K562 (cell line): ENCODE measurements around the gene TMEM89. TPM values are rescaled to one million over a fixed set of nuclear protein-coding genes. Genes with fewer than 3 reads are reported as not detected.
A peak's percentile ranks its signal among the peaks of the same experiment; 100 is the strongest.

Experiments
- BCL6 ChIP-seq: fragments of 250-450 bp; sonication (Bioruptor Pico); IDR thresholded peaks from 2 replicates; pipeline ENCODE4 v1.4.0; 2020
- GATAD2A ChIP-seq: fragments of 450-650 bp; IDR thresholded peaks from 2 replicates; pipeline ENCODE4 v1.6.1; 2017
- HDGF ChIP-seq: fragments of 450-650 bp; IDR thresholded peaks from 2 replicates; pipeline ENCODE4 v1.6.1; 2016
- KLF1 ChIP-seq: fragments of 450-650 bp; IDR thresholded peaks from 2 replicates; pipeline ENCODE4 v1.6.1; 2016; ENCODE audit warnings: missing genetic modification characterization, missing compliant biosample characterization
- MEF2D ChIP-seq: conservative IDR thresholded peaks from 2 replicates; pipeline ENCODE4 v1.6.1; 2016; ENCODE audit warnings: low read depth, missing genetic modification characterization, missing compliant biosample characterization
- NBN ChIP-seq: fragments of 450-650 bp; IDR thresholded peaks from 2 replicates; pipeline ENCODE4 v1.6.1; 2016; ENCODE audit warnings: low read depth, mild to moderate bottlenecking
- NFXL1 ChIP-seq: fragments of 450-650 bp; formaldehyde crosslinking; IDR thresholded peaks from 2 replicates; pipeline ENCODE4 v1.4.0; 2021; ENCODE audit warnings: mild to moderate bottlenecking
- NR4A1 ChIP-seq, 2 experiments: fragments of 250-450 bp in 1 of 2; fragments of 450-650 bp in 1 of 2; sonication (Bioruptor Pico) in 1 of 2; IDR thresholded peaks; 2 replicates each; pipeline versions ENCODE4 v1.4.0 to v1.6.1; 2016 to 2020; ENCODE audit warnings: mild to moderate bottlenecking in 2 of 2, missing compliant biosample characterization in 1 of 2, missing genetic modification characterization in 1 of 2, moderate library complexity in 1 of 2
- PHF8 ChIP-seq: fragments of 200-600 bp; sonication (generic); IDR thresholded peaks from 2 replicates; pipeline ENCODE4 v1.6.1; 2012; ENCODE audit warnings: mixed run types, mild to moderate bottlenecking, inconsistent platforms, low read length, moderate library complexity, borderline replicate concordance
- POLR2A ChIP-seq: fragments of 450-650 bp; conservative IDR thresholded peaks from 2 replicates; pipeline ENCODE4 v1.6.1; 2016
- RAD21 ChIP-seq, 2 experiments: fragments of 250-450 bp in 1 of 2; fragments of 450-650 bp in 1 of 2; sonication (Bioruptor Pico) in 1 of 2; formaldehyde crosslinking in 1 of 2; IDR thresholded peaks in 1 of 2; conservative IDR thresholded peaks in 1 of 2; 2 replicates each; pipeline versions ENCODE4 v1.4.0 to v1.8.0; 2020 to 2022; ENCODE audit warnings: mild to moderate bottlenecking in 2 of 2, moderate library complexity in 1 of 2
- SRF ChIP-seq, 2 experiments: fragments of 250-450, 450-650 bp in 1 of 2; sonication (Bioruptor Pico) in 1 of 2; sonication (generic) in 1 of 2; formaldehyde crosslinking; IDR thresholded peaks; 2 replicates each; pipeline versions ENCODE4 v1.5.0 to v1.5.1; 2020 to 2022; ENCODE audit warnings: mild to moderate bottlenecking in 1 of 2, missing genetic modification reagents in 1 of 2
- THRAP3 ChIP-seq: fragments of 450-650 bp; IDR thresholded peaks from 2 replicates; pipeline ENCODE4 v1.6.1; 2016; ENCODE audit warnings: mild to moderate bottlenecking, inconsistent platforms, borderline replicate concordance
- ZNF217 ChIP-seq: sonication (generic); formaldehyde crosslinking; IDR thresholded peaks from 2 replicates; pipeline ENCODE4 v1.8.0; 2022; ENCODE audit warnings: mild to moderate bottlenecking, missing genetic modification reagents
- ZNF274 ChIP-seq: IDR thresholded peaks from 2 replicates; pipeline ENCODE4 v1.6.1; 2011; ENCODE audit warnings: low read depth, mild to moderate bottlenecking, low read length, moderate library complexity, borderline replicate concordance
- ZNF764 ChIP-seq: fragments of 250-450 bp; sonication (Bioruptor Pico); IDR thresholded peaks from 2 replicates; pipeline ENCODE4 v1.4.0; 2020; ENCODE audit warnings: low read depth, mild to moderate bottlenecking, moderate library complexity
- ZNF77 ChIP-seq: fragments of 250-450 bp; sonication (Bioruptor Pico); IDR thresholded peaks from 2 replicates; pipeline ENCODE4 v1.5.0; 2020
- ZZZ3 ChIP-seq: fragments of 450-650 bp; IDR thresholded peaks from 2 replicates; pipeline ENCODE4 v1.6.1; 2016; ENCODE audit warnings: antibody characterized with exemption, mild to moderate bottlenecking, moderate library complexity
- polyA plus RNA-seq, 8 experiments: library from polyadenylated mRNA; depleted of rRNA in 4 of 8; stranded (reverse) in 5 of 8; unstranded in 3 of 8; fragments of >200 nt; fragmentation: Nextera tagmentation in 2 of 8; fragmentation: Illumina TruSeq in 1 of 8; extraction: Ambion mirVana in 2 of 8; extraction: Trizol in 1 of 8; gene quantifications; 2 replicates each; pipeline versions ENCODE4 v1.2.1 to v1.2.3, GENCODE V29; 2011 to 2014; ENCODE audit warnings: inconsistent platforms in 1 of 8, missing spikeins in 1 of 8
- total RNA-seq, 7 experiments: library from RNA; depleted of rRNA in 6 of 7; stranded (reverse); fragments of >200 nt in 6 of 7; fragmentation: Illumina TruSeq in 2 of 7; extraction: Trizol in 2 of 7; gene quantifications; 2 replicates each; pipeline versions ENCODE4 v1.2.1 to v1.2.3, GENCODE V29; 2011 to 2021; ENCODE audit warnings: low replicate concordance in 1 of 7
- TF ChIP-seq, protein P1 (sequence below): fragments of 450-650 bp; IDR thresholded peaks from 2 replicates; pipeline ENCODE4 v1.6.1; 2016
- TF ChIP-seq, protein P2 (sequence below): fragments of 450-650 bp; IDR thresholded peaks from 2 replicates; pipeline ENCODE4 v1.6.1; 2018; ENCODE audit not compliant: partially characterized antibody
- TF ChIP-seq, protein P3 (sequence below): fragments of 250-450 bp; sonication (Bioruptor Pico); IDR thresholded peaks from 2 replicates; pipeline ENCODE4 v1.5.0; 2022; ENCODE audit warnings: mild to moderate bottlenecking

TMEM89 gene
- total and polyA plus RNA-seq, 9 of the 15 experiments (the other 6 are each of a cell fraction or from before 2014, with no cell fraction given) = not detected

DNA sequence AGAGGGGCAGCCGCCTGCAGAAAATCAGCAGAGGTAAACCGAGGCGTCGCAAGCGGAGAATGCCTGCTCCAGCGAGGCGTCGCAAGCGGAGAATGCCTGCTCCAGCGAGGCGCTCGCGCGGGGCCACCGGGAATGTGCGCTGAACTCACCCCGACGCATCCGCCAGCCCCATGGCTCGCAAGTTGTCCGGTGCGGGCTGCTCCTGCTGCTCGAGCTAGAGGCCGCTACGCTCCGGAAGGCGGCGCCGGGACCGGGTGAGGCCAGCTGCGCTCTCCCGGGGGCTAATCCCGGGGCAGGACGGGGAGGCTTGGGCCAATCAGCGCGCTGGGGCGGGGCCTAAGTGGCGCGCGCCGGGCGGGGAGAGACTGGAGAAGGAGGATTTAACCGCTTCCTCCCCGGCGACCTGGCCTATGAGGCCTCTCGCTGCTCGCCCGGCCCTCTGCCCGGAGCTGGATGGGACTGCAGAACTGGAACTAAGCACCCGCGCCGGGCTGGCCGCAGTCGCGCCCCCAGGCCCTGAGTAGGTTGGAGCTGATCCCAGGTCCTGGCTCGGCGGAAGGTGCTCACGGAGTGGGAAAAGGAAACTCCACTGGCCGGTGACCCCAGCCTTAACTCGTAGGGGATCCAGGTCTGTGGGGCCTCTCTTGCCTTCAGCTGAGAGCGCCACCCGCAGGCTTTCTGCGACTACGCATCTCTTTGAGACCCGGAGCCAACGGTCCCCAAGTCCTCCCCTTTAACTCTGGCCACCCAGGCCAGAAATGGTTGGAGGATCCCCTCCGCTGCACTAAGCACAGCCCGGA, 13.9 kb upstream of the TMEM89 start, which contains the start of gene SLC26A6 (continued):
- TF ChIP-seq RAD21 (CRISPR knock-in tag; conservative IDR thresholded peaks at IDR 0.05 in 1 of 2, IDR thresholded peaks at IDR 0.05 in 1 of 2) = peak in 1 of 2 experiments; percentile 59; a peak in 2 of 4 replicates
- no peak for TF ChIP-seq NFXL1
- TF ChIP-seq, protein P1, sequence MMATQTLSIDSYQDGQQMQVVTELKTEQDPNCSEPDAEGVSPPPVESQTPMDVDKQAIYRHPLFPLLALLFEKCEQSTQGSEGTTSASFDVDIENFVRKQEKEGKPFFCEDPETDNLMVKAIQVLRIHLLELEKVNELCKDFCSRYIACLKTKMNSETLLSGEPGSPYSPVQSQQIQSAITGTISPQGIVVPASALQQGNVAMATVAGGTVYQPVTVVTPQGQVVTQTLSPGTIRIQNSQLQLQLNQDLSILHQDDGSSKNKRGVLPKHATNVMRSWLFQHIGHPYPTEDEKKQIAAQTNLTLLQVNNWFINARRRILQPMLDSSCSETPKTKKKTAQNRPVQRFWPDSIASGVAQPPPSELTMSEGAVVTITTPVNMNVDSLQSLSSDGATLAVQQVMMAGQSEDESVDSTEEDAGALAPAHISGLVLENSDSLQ = no peak
- TF ChIP-seq, protein P2, sequence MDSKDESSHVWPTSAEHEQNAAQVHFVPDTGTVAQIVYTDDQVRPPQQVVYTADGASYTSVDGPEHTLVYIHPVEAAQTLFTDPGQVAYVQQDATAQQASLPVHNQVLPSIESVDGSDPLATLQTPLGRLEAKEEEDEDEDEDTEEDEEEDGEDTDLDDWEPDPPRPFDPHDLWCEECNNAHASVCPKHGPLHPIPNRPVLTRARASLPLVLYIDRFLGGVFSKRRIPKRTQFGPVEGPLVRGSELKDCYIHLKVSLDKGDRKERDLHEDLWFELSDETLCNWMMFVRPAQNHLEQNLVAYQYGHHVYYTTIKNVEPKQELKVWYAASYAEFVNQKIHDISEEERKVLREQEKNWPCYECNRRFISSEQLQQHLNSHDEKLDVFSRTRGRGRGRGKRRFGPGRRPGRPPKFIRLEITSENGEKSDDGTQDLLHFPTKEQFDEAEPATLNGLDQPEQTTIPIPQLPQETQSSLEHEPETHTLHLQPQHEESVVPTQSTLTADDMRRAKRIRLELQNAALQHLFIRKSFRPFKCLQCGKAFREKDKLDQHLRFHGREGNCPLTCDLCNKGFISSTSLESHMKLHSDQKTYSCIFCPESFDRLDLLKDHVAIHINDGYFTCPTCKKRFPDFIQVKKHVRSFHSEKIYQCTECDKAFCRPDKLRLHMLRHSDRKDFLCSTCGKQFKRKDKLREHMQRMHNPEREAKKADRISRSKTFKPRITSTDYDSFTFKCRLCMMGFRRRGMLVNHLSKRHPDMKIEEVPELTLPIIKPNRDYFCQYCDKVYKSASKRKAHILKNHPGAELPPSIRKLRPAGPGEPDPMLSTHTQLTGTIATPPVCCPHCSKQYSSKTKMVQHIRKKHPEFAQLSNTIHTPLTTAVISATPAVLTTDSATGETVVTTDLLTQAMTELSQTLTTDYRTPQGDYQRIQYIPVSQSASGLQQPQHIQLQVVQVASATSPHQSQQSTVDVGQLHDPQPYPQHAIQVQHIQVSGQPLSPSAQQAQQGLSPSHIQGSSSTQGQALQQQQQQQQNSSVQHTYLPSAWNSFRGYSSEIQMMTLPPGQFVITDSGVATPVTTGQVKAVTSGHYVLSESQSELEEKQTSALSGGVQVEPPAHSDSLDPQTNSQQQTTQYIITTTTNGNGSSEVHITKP = peak; percentile 57
- no peak for TF ChIP-seq ZNF77 (CRISPR knock-in tag)
- TF ChIP-seq NBN = peak; percentile 77
- no peak for TF ChIP-seq KLF1
- no peak for TF ChIP-seq THRAP3
- TF ChIP-seq HDGF = no peak
- TF ChIP-seq NR4A1 (CRISPR knock-in tag; IDR thresholded peaks at IDR 0.05) = no peak
- TF ChIP-seq NR4A1 (tag; IDR thresholded peaks at IDR 0.05) = no peak
- no peak; a peak in 1 of 4 replicates for TF ChIP-seq SRF (CRISPR knock-in tag; IDR thresholded peaks at IDR 0.05)
- no peak for TF ChIP-seq ZZZ3
- TF ChIP-seq GATAD2A = 0 out of 2 replicates have a peak, but pooled peaks have one; percentile 48
- TF ChIP-seq POLR2A = peak; percentile 73
- TF ChIP-seq ZNF217 (CRISPR knock-in tag) = no peak
- no peak for TF ChIP-seq ZNF274
- TF ChIP-seq ZNF764 (CRISPR knock-in tag) = no peak
- TF ChIP-seq BCL6 (CRISPR knock-in tag) = no peak
- TF ChIP-seq PHF8 = peak; percentile 53; the same call in 1 of the 2 replicates
- TF ChIP-seq, protein P3, sequence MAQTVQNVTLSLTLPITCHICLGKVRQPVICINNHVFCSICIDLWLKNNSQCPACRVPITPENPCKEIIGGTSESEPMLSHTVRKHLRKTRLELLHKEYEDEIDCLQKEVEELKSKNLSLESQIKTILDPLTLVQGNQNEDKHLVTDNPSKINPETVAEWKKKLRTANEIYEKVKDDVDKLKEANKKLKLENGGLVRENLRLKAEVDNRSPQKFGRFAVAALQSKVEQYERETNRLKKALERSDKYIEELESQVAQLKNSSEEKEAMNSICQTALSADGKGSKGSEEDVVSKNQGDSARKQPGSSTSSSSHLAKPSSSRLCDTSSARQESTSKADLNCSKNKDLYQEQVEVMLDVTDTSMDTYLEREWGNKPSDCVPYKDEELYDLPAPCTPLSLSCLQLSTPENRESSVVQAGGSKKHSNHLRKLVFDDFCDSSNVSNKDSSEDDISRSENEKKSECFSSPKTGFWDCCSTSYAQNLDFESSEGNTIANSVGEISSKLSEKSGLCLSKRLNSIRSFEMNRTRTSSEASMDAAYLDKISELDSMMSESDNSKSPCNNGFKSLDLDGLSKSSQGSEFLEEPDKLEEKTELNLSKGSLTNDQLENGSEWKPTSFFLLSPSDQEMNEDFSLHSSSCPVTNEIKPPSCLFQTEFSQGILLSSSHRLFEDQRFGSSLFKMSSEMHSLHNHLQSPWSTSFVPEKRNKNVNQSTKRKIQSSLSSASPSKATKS (CRISPR knock-in tag) = no peak
- no peak for TF ChIP-seq MEF2D
